Measurements from ENCODE around the gene JUP. TPM values are rescaled to one million over a fixed set of nuclear protein-coding genes. Genes with fewer than 3 reads are reported as not detected.

JUP gene
- total RNA-seq, 2 experiments from 2014 or later: 0.35 to 0.45 TPM

DNA sequence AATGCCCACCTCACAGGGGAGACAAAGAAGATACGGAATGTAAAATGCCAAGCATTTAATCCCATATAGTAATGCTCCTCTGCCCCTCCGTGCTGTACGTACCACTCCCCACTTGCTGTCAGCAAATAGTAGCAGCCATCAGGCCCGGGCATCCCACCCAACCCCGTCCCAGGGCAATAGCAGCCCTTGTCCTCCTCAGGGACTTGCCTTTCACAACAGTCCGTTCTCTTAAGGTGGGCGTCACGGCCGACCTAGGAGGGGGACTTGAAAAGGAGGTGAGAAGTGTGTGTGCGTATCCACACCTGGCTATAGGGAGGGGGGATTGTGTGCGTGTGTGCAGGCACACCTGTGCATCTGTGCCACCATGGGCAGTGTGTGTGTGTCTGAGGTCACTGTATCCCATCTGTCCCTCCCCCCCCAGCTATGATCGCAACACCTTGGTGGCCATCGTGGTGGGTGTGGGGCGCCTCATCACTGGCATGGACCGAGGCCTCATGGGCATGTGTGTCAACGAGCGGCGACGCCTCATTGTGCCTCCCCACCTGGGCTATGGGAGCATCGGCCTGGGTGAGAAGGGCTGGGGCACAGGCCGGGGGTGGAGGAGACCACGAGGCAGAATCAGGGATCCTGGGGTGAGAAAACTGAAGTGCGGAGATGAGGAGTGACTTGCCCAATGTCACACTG, 30.3 kb upstream of the JUP start:
- DNase-seq: no peak
- no peak overlapping the region for H3K4me3 Mint-ChIP-seq
- peaks cover 14% of the 10 kb centered on the region for H3K27me3 Mint-ChIP-seq
- H3K4me1 Mint-ChIP-seq: peaks cover 9% of the 10 kb centered on the region
- H3K27ac Mint-ChIP-seq: no peak overlapping the region
- no peaks in the 10 kb centered on the region for H3K36me3 Mint-ChIP-seq (ENCODE audit: low read depth)
- CTCF ChIA-PET: no interaction called here
- H3K9me3 Mint-ChIP-seq: no peaks in the 10 kb centered on the region
- POLR2A ChIA-PET: no interaction called here

DNA sequence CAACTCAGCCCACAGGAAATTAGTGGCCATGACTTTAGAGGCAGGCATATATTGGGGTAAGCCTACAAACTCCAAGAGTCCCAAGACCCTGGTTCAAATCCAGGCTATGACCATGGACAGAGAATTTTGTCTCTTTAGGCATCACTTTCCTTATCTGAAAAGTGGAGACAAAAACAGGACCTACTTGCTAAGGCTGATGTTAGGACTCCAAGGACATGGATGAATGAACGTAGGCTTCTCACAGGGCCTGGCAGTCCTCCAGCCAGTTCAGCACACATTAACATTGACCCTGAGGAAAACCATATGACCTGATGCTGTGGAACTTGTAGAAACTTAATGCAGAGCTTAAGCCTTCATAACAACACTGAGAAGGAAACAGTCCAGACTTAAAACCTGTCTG, 27.7 kb upstream of the JUP start:
- no peak for DNase-seq
- H3K9me3 Mint-ChIP-seq: no peaks in the 10 kb centered on the region
- H3K36me3 Mint-ChIP-seq (ENCODE audit: low read depth): no peaks in the 10 kb centered on the region
- CTCF ChIA-PET: interaction anchor here (0.8 kb wide), 1 partner anchor 50 kb away, joined by 3 read pairs; no protein-coding TSS in a partner anchor
- peaks cover 19% of the 10 kb centered on the region for H3K27me3 Mint-ChIP-seq
- H3K4me1 Mint-ChIP-seq: peaks cover 16% of the 10 kb centered on the region
- POLR2A ChIA-PET: interaction anchor here (0.9 kb wide), 1 partner anchor 125 kb away, joined by 3 read pairs; no protein-coding TSS in a partner anchor
- H3K27ac Mint-ChIP-seq: no peak overlapping the region
- no peak overlapping the region for H3K4me3 Mint-ChIP-seq

DNA sequence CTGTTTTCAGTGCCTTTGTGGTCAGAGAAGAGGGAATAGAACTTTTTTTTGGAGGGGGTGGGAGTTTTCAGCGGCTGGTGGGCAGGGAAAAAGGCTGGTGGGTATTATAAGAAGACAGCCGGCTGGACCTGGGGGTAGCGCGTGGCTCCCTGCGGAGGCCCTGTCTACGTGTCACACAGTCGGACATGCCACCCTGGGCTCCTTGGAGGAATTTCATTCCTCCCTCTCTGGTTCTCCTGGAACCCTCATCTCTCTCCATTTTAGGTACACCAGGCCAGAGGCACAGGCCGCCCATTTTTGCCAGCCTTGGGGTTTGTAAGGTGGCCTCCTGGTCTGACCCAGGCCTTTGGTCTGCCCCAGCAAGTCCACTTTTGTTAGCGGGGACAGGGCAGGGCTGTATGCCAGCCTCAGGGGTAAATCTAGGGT, 27.2 kb upstream of the JUP start:
- ChIA-PET POLR2A (no interaction called here), CTCF (interaction anchor here (1.0 kb wide), 1 partner anchor 14 kb away, joined by 3 read pairs; no protein-coding TSS in a partner anchor)
- DNase-seq: no peak
- Mint-ChIP-seq H3K9me3 (no peaks in the 10 kb centered on the region), H3K36me3 (ENCODE audit: low read depth) (no peaks in the 10 kb centered on the region), H3K4me3 (no peak overlapping the region), H3K4me1 (peaks cover 16% of the 10 kb centered on the region), H3K27me3 (peaks cover 19% of the 10 kb centered on the region), H3K27ac (no peak overlapping the region)

DNA sequence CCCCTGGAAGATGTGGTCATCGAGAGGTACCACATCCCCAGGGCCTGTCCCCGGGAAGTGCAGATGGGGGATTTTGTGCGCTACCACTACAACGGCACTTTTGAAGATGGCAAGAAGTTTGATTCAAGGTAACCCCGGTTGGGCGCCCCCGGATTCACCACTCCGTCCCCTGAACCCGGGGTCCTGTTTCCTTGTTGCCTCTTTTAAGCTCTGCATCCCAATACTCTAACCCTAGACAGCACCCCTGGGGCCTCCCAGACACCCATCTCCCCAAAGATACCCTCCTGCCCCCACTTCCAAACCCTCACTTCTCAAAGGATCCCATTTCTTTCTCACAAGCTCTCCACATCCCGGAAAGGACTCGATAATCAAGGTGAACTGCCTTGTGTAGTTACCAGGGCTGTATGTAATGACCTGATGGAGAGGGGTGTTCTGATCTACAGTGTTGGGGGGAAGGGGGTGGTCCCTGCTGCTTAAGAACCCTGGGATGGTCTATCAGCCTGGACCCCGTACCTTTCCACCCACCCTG, 26.7 kb upstream of the JUP start:
- Mint-ChIP-seq H3K4me1 (peaks cover 16% of the 10 kb centered on the region), H3K36me3 (ENCODE audit: low read depth) (no peaks in the 10 kb centered on the region), H3K27me3 (peaks cover 19% of the 10 kb centered on the region), H3K27ac (no peak overlapping the region), H3K4me3 (peak overlapping the region; percentile 17), H3K9me3 (no peaks in the 10 kb centered on the region)
- ChIA-PET CTCF (interaction anchor here (1.0 kb wide), 1 partner anchor 14 kb away, joined by 3 read pairs; no protein-coding TSS in a partner anchor), POLR2A (no interaction called here)
- no peak for DNase-seq

DNA sequence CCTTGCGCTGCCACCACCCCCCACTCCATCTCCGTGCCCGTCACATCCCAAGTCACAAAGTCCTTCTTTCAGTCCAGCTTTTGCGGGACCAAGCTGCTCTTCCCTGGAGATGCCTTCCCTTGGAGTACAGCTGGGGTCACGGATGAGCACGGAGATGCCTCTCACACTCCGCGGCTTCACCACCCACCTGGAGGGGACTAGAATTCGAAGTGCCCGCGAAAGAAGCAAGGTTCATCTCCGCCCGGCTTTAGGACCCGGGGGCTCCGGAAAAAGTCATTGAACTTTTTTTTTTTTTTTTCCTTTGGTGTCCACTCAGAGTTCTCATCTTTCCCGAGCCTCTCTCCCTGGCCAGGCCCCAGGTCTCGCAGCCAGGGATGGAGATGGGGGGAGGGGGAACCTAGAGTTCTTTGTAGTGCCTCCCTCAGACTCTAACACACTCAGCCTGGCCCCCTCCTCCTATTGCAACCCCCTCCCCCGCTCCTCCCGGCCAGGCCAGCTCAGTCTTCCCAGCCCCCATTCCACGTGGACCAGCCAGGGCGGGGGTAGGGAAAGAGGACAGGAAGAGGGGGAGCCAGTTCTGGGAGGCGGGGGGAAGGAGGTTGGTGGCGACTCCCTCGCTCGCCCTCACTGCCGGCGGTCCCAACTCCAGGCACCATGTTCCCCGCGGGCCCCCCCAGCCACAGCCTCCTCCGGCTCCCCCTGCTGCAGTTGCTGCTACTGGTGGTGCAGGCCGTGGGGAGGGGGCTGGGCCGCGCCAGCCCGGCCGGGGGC, 26.1 kb upstream of the JUP start, which contains the start of gene FKBP10:
Gene FKBP10, plus strand, starts transcription at position 624 of the 771 bp plus-strand sequence. Its CDS starts 31 bp downstream, at position 655.
- Mint-ChIP-seq H3K27me3 (peaks cover 19% of the 10 kb centered on the region), H3K4me1 (peaks cover 16% of the 10 kb centered on the region), H3K4me3 (peak within 1 kb of the TSS; percentile 76), H3K36me3 (ENCODE audit: low read depth) (no peaks in the 10 kb centered on the region), H3K27ac (peak within 1 kb of the TSS; percentile 1), H3K9me3 (no peaks in the 10 kb centered on the region)
- peak; percentile 25 for DNase-seq
- ChIA-PET CTCF (interaction anchor here (0.7 to 1.6 kb wide), 10 partner anchors 8 to 158 kb away, joined by 3 to 14 read pairs (median 5); partner anchors contain the start of genes JUP, KLHL10 and KLHL11), POLR2A (interaction anchor here (1.3 to 2.2 kb wide), 3 partner anchors 51 to 123 kb away, joined by 5 to 12 read pairs (median 8); partner anchors contain the start of gene EIF1)

DNA sequence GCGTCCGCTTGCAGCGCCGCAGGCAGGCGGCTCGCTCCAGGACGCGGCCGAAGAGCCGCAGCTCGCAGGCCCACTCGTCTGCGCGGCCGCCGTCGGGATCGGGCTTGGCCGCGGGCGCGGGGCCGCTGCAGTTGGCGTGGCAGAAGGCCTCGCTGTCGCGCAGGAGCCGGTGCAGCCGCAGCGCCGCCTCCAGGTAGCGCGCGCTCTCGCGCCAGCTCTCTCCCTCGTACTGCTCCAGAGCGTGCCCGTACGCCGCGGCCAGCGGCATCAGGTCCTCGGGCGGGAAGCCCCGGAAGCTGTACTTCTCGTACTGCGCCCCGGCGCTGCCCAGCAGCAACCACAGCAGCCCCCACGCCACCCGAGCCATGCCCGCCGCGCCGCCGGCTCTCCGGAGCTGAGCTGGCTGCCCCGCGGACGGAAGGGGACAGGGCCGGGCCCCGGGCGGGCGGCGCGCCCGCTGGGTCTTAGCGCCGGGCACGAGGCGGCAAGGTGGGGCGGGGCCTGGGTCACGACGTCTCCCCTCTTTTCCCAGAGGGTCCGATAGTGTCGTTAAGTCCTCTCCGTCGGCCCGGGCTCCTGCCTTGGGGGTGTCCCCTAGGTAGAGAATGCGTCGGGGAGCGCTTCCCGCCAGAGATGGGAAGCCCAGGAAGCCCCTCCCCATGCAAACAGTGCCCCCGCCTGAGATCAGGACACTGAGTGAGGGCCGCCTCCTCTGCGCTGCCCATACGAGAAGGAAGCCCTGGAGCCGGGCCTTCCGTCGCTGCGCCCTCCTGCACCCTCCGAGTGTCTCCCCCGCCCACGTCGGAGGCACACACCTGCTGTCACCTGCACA, 25.3 kb upstream of the JUP start, which contains the start of gene P3H4:
Gene P3H4, minus strand, starts transcription at position 401 of the 832 bp plus-strand sequence. Its CDS starts 34 bp downstream, at position 367.
- no peaks in the 10 kb centered on the region for H3K9me3 Mint-ChIP-seq
- H3K27ac Mint-ChIP-seq: peak within 1 kb of the TSS; percentile 1
- DNase-seq: peak; percentile 79
- peaks cover 19% of the 10 kb centered on the region for H3K27me3 Mint-ChIP-seq
- H3K36me3 Mint-ChIP-seq (ENCODE audit: low read depth): no peaks in the 10 kb centered on the region
- CTCF ChIA-PET: interaction anchor here (0.7 to 3.2 kb wide), 21 partner anchors 9 to 159 kb away, joined by 3 to 23 read pairs (median 4); partner anchors contain the start of genes EIF1, JUP, KLHL10 and KLHL11
- peaks cover 16% of the 10 kb centered on the region for H3K4me1 Mint-ChIP-seq
- POLR2A ChIA-PET: interaction anchor here (1.0 to 2.2 kb wide), 8 partner anchors 8 to 122 kb away, joined by 3 to 12 read pairs (median 4); partner anchors contain the start of gene EIF1
- H3K4me3 Mint-ChIP-seq: peak within 1 kb of the TSS; percentile 76

DNA sequence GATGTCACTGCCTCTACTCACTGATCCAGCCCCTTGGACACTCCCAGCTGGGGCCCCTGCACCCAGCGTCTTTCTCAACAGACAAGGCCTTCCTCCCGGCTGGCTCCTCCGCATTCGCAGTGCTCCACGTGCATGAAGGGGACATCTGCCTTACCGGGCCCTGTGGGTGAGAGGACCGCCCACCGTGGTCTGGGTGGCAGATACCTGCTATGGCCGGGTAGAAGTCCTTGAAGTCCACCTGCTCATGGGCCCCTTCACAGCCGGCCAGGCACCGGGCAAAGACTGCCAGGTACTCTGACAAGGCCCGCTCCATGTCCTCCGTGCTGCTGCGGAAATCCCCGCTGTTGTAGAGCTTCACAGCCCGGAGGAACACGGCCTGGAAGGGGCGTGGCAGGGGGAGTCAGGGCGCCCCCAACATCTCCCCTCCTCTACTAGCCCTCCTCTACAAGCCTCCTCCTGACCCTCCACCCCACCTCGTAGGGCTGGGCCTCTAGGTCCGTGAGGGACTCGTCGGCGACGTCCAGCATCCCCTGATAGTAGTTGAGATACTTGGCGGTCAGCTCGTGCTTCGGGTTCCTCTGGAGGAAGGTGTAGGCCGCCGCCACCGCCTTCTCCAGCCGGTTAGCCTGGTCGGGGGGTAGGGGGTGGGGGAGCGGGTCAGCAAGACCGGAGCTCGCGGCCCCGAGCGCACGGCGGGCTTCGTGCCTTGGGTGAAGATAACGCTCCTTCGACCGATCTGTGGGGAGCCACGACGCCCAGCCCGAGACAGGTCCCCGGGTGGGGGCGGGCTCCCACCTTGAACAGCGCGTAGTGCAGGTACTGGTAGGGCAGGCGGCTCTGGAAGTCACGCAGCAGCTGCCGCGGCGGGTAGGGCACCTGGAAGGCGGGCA, 24.4 kb upstream of the JUP start:
- Mint-ChIP-seq H3K27ac (no peak overlapping the region), H3K27me3 (peaks cover 19% of the 10 kb centered on the region), H3K4me1 (peaks cover 16% of the 10 kb centered on the region), H3K4me3 (peak overlapping the region; percentile 44), H3K9me3 (no peaks in the 10 kb centered on the region), H3K36me3 (ENCODE audit: low read depth) (no peaks in the 10 kb centered on the region)
- ChIA-PET CTCF (interaction anchor here (0.8 to 3.2 kb wide), 19 partner anchors 9 to 122 kb away, joined by 3 to 23 read pairs (median 4); partner anchors contain the start of genes EIF1, JUP, KLHL10 and KLHL11), POLR2A (interaction anchor here (1.0 to 2.2 kb wide), 9 partner anchors 9 to 121 kb away, joined by 3 to 12 read pairs (median 4); partner anchors contain the start of gene EIF1)
- no peak for DNase-seq

DNA sequence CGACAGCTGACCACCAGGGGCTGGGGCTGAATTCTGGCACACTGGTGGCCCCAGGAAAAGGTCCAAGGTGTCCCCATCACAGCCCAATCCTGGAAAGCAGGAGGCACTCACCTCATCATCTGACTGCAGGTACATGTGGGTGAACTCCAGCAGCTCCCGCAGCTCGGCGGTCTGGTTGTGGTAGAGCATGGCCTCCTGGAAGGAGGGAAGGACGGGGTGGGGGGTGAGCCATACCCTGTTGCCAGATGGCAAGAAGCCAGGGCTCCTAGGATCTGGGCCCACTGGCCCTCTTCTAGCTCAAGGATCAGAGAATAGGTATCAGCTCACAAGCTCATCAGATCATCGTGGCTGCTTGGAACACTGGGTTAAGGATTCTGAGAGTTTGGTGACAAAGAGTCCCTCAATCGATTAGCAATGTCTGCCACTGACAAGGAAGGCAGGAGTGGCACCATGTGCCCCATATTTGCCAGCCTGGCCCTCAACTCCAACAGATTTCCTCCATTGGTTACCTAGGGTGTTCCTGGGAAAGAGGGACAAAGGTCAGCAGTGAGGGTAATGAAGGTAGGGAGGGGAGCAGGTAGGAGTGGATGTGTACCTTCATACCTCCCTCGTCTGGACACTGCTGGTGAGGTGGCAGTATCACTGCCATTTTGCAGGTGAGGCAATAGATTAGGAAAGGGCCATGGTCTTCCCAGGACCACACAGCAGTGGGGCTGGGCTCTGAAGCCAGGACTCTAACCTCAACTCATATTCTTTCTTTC, 20.4 kb upstream of the JUP start:
- Mint-ChIP-seq H3K9me3 (no peaks in the 10 kb centered on the region), H3K27me3 (peaks cover 5% of the 10 kb centered on the region), H3K27ac (no peak overlapping the region), H3K4me1 (peaks cover 8% of the 10 kb centered on the region), H3K36me3 (ENCODE audit: low read depth) (no peaks in the 10 kb centered on the region), H3K4me3 (no peak overlapping the region)
- CTCF ChIA-PET: no interaction called here
- DNase-seq: no peak
- POLR2A ChIA-PET: no interaction called here

DNA sequence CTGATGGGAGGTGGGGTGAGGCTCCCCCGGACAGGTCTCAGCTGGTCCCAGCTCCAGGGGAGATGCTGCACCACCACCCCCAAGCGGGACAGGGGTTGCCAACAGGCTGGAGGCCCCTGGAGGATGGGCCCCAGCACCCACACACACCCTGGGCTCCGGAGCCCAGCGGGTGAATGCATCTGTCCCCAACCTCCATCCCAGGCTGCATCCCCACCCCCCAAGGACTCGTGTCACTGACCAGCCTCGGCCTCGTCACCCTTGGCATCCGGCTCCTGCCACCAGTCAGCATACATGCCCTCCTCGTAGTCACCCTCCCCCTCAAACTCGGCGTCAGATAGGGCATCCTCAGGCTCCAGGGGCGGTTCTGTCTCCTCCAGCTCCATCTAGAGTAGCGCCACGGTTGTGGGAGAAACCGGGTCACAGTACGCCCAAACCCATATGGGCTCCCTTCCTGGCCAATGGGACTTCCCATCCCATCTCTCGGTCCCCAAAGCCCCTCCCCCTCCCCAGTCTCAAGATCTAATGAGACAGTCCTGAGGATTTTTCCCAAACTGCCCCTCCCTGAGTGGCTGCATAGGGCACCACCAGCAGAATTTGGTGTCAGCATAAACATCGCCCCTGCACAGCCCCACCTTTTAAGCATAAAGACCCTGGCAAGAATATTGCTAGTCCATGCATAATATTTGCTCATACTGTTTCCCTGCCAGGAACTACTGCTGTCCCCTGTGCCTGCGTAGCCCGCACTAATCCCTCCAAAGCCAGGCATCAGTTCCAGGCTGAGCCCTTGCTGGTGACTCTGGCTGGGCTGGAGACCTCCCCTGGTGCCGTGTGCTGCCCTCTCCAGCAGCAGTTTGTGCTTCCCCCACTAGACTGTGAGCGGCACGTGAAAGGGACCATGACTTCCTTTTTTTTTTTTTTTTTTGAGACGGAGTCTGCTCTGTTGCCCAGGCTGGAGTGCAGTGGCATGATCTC, 16.8 kb upstream of the JUP start:
- ChIA-PET POLR2A (no interaction called here), CTCF (interaction anchor here (1.3 to 2.9 kb wide), 4 partner anchors 14 to 66 kb away, joined by 3 to 19 read pairs (median 16); partner anchors contain the start of gene JUP)
- H3K4me1 Mint-ChIP-seq: peaks cover 7% of the 10 kb centered on the region
- H3K9me3 Mint-ChIP-seq: no peaks in the 10 kb centered on the region
- H3K27me3 Mint-ChIP-seq: no peaks in the 10 kb centered on the region
- no peak overlapping the region for H3K4me3 Mint-ChIP-seq
- no peak overlapping the region for H3K27ac Mint-ChIP-seq
- no peak for DNase-seq
- H3K36me3 Mint-ChIP-seq (ENCODE audit: low read depth): no peaks in the 10 kb centered on the region
